WTC11 (cell line): Measurements from ENCODE around the gene P4HB. TPM values are rescaled to one million over a fixed set of nuclear protein-coding genes. Genes with fewer than 3 reads are reported as not detected.

ENCODE experiments used
- ATAC-seq: fragments of 200-7000 bp; cut with Tn5 transposase; 2 replicates; pipeline ENCODE4 v1.10.0; 2021; ENCODE audit warnings: mild to moderate bottlenecking, moderate library complexity
- CTCF ChIA-PET: fragments of 300-600 bp; sonication (Branson Sonifier 250); formaldehyde crosslinking; loops from one replicate; lab custom pipeline; 2021; ENCODE audit warnings: antibody characterized with exemption; lab: Charles Lee
- POLR2A ChIA-PET: fragments of 350-600 bp; sonication (Branson Sonifier 250); formaldehyde crosslinking; loops from one replicate; lab custom pipeline; 2021; ENCODE audit warnings: antibody characterized with exemption; lab: Charles Lee
- DNase-seq: peaks from one replicate; pipeline ENCODE4 v3.0.0; 2021; ENCODE audit warnings: low spot score
- H3K27ac Mint-ChIP-seq: 2 replicates; pipeline ENCODE4 v1.8.0; 2021; ENCODE audit warnings: mixed read lengths
- H3K27me3 Mint-ChIP-seq: 2 replicates; pipeline ENCODE4 v1.8.0; 2021; ENCODE audit warnings: low read depth, mild to moderate bottlenecking, moderate library complexity, mixed read lengths
- H3K36me3 Mint-ChIP-seq: 2 replicates; pipeline ENCODE4 v1.8.0; 2021; ENCODE audit warnings: mixed read lengths
- H3K4me1 Mint-ChIP-seq: 2 replicates; pipeline ENCODE4 v1.8.0; 2022; ENCODE audit warnings: mixed read lengths
- H3K4me3 Mint-ChIP-seq: 2 replicates; pipeline ENCODE4 v1.8.0; 2021; ENCODE audit warnings: mild to moderate bottlenecking, moderate library complexity, mixed read lengths
- H3K9me3 Mint-ChIP-seq: 2 replicates; pipeline ENCODE4 v1.8.0; 2021; ENCODE audit warnings: mixed read lengths
- ATF1 ChIP-seq: sonication (generic); formaldehyde crosslinking; IDR thresholded peaks from 2 replicates; pipeline ENCODE4 v1.8.1; 2023; ENCODE audit warnings: mild to moderate bottlenecking, moderate library complexity, missing genetic modification reagents
- ATF2 ChIP-seq: sonication (generic); formaldehyde crosslinking; IDR thresholded peaks from 2 replicates; pipeline ENCODE4 v1.8.1; 2022; ENCODE audit warnings: low read depth, missing genetic modification reagents, borderline replicate concordance
- FOXJ3 ChIP-seq: sonication (generic); formaldehyde crosslinking; IDR thresholded peaks from 2 replicates; pipeline ENCODE4 v1.9.0; 2021; ENCODE audit warnings: missing genetic modification reagents, mild to moderate bottlenecking, borderline replicate concordance
- FOXP4 ChIP-seq: sonication (generic); formaldehyde crosslinking; IDR thresholded peaks from 2 replicates; pipeline ENCODE4 v1.8.0; 2022; ENCODE audit warnings: mild to moderate bottlenecking, missing genetic modification reagents
- HMGA2 ChIP-seq: fragments of 250-450 bp; sonication (Bioruptor Pico); IDR thresholded peaks from 2 replicates; pipeline ENCODE4 v1.4.0; 2021; ENCODE audit warnings: mild to moderate bottlenecking, moderate library complexity
- IRF1 ChIP-seq: sonication (generic); formaldehyde crosslinking; IDR thresholded peaks from 2 replicates; pipeline ENCODE4 v1.8.0; 2023; ENCODE audit warnings: missing genetic modification reagents
- JUN ChIP-seq: sonication (generic); formaldehyde crosslinking; IDR thresholded peaks from 2 replicates; pipeline ENCODE4 v1.8.0; 2023; ENCODE audit warnings: mild to moderate bottlenecking, missing genetic modification reagents
- NFATC4 ChIP-seq: fragments of 250-450 bp; sonication (Bioruptor Pico); IDR thresholded peaks from 2 replicates; pipeline ENCODE4 v1.9.0; 2021; ENCODE audit warnings: mild to moderate bottlenecking
- NFE2L1 ChIP-seq: sonication (generic); formaldehyde crosslinking; IDR thresholded peaks from 2 replicates; pipeline ENCODE4 v1.8.1; 2023; ENCODE audit warnings: missing genetic modification reagents
- RELA ChIP-seq: sonication (generic); formaldehyde crosslinking; IDR thresholded peaks from 2 replicates; pipeline ENCODE4 v1.8.1; 2022; ENCODE audit warnings: missing genetic modification reagents, mild to moderate bottlenecking, borderline replicate concordance
- SMAD3 ChIP-seq: sonication (generic); formaldehyde crosslinking; IDR thresholded peaks from 2 replicates; pipeline ENCODE4 v1.8.0; 2022; ENCODE audit warnings: missing genetic modification reagents, mild to moderate bottlenecking, borderline replicate concordance
- SMAD4 ChIP-seq: sonication (generic); formaldehyde crosslinking; IDR thresholded peaks from 2 replicates; pipeline ENCODE4 v1.8.0; 2022; ENCODE audit warnings: mild to moderate bottlenecking, missing genetic modification reagents
- STAT6 ChIP-seq: sonication (generic); formaldehyde crosslinking; conservative IDR thresholded peaks from 2 replicates; pipeline ENCODE4 v1.8.1; 2023; ENCODE audit warnings: mild to moderate bottlenecking, low read depth, missing genetic modification reagents, moderate library complexity
- TCF7 ChIP-seq: sonication (generic); formaldehyde crosslinking; IDR thresholded peaks from 2 replicates; pipeline ENCODE4 v1.8.0; 2022; ENCODE audit warnings: mild to moderate bottlenecking, low read depth, missing genetic modification reagents, moderate library complexity
- TEAD1 ChIP-seq: sonication (generic); formaldehyde crosslinking; IDR thresholded peaks from 2 replicates; pipeline ENCODE4 v1.8.0; 2022; ENCODE audit warnings: mild to moderate bottlenecking, missing genetic modification reagents
- TP53 ChIP-seq: sonication (generic); formaldehyde crosslinking; IDR thresholded peaks from 2 replicates; pipeline ENCODE4 v1.8.1; 2023; ENCODE audit warnings: mild to moderate bottlenecking, missing genetic modification reagents
- USF1 ChIP-seq: sonication (generic); formaldehyde crosslinking; IDR thresholded peaks from 2 replicates; pipeline ENCODE4 v1.8.0; 2022; ENCODE audit warnings: mild to moderate bottlenecking, missing genetic modification reagents
- ZMAT4 ChIP-seq: fragments of 250-450 bp; sonication (Bioruptor Pico); IDR thresholded peaks from 2 replicates; pipeline ENCODE4 v1.9.0; 2021; ENCODE audit warnings: mild to moderate bottlenecking
- ZNF232 ChIP-seq: sonication (generic); formaldehyde crosslinking; IDR thresholded peaks from 2 replicates; pipeline ENCODE4 v1.8.0; 2022; ENCODE audit warnings: mild to moderate bottlenecking, missing genetic modification reagents
- ZNF263 ChIP-seq: sonication (generic); formaldehyde crosslinking; IDR thresholded peaks from 2 replicates; pipeline ENCODE4 v1.8.1; 2022; ENCODE audit warnings: low read depth, mild to moderate bottlenecking, moderate library complexity, missing genetic modification reagents
- ZNF416 ChIP-seq: fragments of 250-450 bp; sonication (Bioruptor Pico); IDR thresholded peaks from 2 replicates; pipeline ENCODE4 v1.9.0; 2021; ENCODE audit warnings: mild to moderate bottlenecking, inconsistent platforms
- ZNF423 ChIP-seq: fragments of 250-450 bp; sonication (Bioruptor Pico); IDR thresholded peaks from 2 replicates; pipeline ENCODE4 v2.1.2; 2022; ENCODE audit warnings: mild to moderate bottlenecking, moderate library complexity
- ZNF425 ChIP-seq: fragments of 250-450 bp; sonication (Bioruptor Pico); conservative IDR thresholded peaks from 2 replicates; pipeline ENCODE4 v1.9.0; 2021; ENCODE audit warnings: mild to moderate bottlenecking
- total RNA-seq: library from RNA; stranded (reverse); gene quantifications from 3 replicates; pipeline ENCODE4 v1.2.3, GENCODE V29; 2021

The P4HB gene
- total RNA-seq, 1 experiment from 2014 or later = 380 TPM

- TF ChIP-seq TCF7 (CRISPR knock-in tag) (peak; percentile 65; the same call in 1 of the 2 replicates), ZNF425 (CRISPR knock-in tag) (no peak), USF1 (CRISPR knock-in tag) (peak; percentile 37; the same call in 1 of the 2 replicates), ZNF232 (CRISPR knock-in tag) (no peak), RELA (no peak), ZNF423 (CRISPR knock-in tag) (peak; percentile 91), SMAD4 (no peak), FOXP4 (CRISPR knock-in tag) (peak; percentile 28), HMGA2 (CRISPR knock-in tag) (peak; percentile 85), STAT6 (no peak), TP53 (CRISPR knock-in tag) (no peak), TEAD1 (no peak; the same call in 1 of the 2 replicates), ZMAT4 (0 out of 2 replicates have a peak, but pooled peaks have one; percentile 32)
These were observed 627 bp upstream of the P4HB start (continued) for GRCh38 chr17:81860756-81861568.

GRCh38 chr17:81858967-81859905, 1.1 kb downstream of the P4HB start:
- H3K4me1 Mint-ChIP-seq = peaks cover 25% of the 10 kb centered on the region
- peak overlapping the region; percentile 85 for H3K27ac Mint-ChIP-seq
- ATAC-seq (no peak), DNase-seq (no peak)
- peak overlapping the region; percentile 87 for H3K4me3 Mint-ChIP-seq
- no peak for TF ChIP-seq NFE2L1 (CRISPR knock-in tag)
- TF ChIP-seq ZNF263 (CRISPR knock-in tag) = no peak
- 0 out of 2 replicates have a peak, but pooled peaks have one; percentile 36 for TF ChIP-seq ZNF232 (CRISPR knock-in tag)
- TF ChIP-seq NFATC4 (CRISPR knock-in tag) = no peak
- no peak for TF ChIP-seq FOXJ3 (CRISPR knock-in tag)
- 0 out of 2 replicates have a peak, but pooled peaks have one; percentile 13 for TF ChIP-seq SMAD3 (CRISPR knock-in tag)
- TF ChIP-seq ZNF416 (CRISPR knock-in tag) = no peak
- no peak for TF ChIP-seq TP53 (CRISPR knock-in tag)
- no peak for TF ChIP-seq IRF1 (CRISPR knock-in tag)
- TF ChIP-seq HMGA2 (CRISPR knock-in tag) = no peak
- TF ChIP-seq ATF1 (CRISPR knock-in tag) = no peak
- TF ChIP-seq ATF2 = no peak
- no peak for TF ChIP-seq JUN (CRISPR knock-in tag)
- no peaks in the 10 kb centered on the region for H3K9me3 Mint-ChIP-seq
- no peaks in the 10 kb centered on the region; the same call in 1 of the 2 replicates for H3K27me3 Mint-ChIP-seq
- peaks cover 43% of the 10 kb centered on the region for H3K36me3 Mint-ChIP-seq
- CTCF ChIA-PET = interaction anchor here (0.7 to 1.5 kb wide), 2 partner anchors 10 kb away, joined by 3 to 6 read pairs; no protein-coding TSS in a partner anchor
- POLR2A ChIA-PET = interaction anchor here (0.5 kb wide), 1 partner anchor 461 kb away, joined by 3 read pairs; no protein-coding TSS in a partner anchor
